Uterus (tissue), 4 donors: ENCODE data around the gene GKN1. TPM values are rescaled to one million over a fixed set of nuclear protein-coding genes. Genes with fewer than 3 reads are reported as not detected.

Source experiments
- DNase-seq, 2 donors: peaks; one replicate each; pipeline ENCODE4 v3.0.0-alpha.2; 2019 to 2020
- H3K27ac ChIP-seq, 2 donors: fragments of 200-600 bp; sonication (generic); 1 replicate in 1 of 2; 2 replicates in 1 of 2; pipeline ENCODE4 v1.5.1; 2016 to 2018
- H3K27me3 ChIP-seq, 2 donors: fragments of 200-600 bp; sonication (generic); one replicate each; pipeline ENCODE4 v1.5.1; 2018 to 2019; ENCODE audit warnings: control low read depth in 1 of 2
- H3K36me3 ChIP-seq, 2 donors: fragments of 200-600 bp; sonication (generic); one replicate each; pipeline ENCODE4 v1.5.1; 2019; ENCODE audit warnings: control low read depth in 1 of 2
- H3K4me1 ChIP-seq, 2 donors: fragments of 200-600 bp; sonication (generic); one replicate each; pipeline ENCODE4 v1.5.1; 2018 to 2019; ENCODE audit warnings: control low read depth in 1 of 2
- H3K4me3 ChIP-seq, 2 donors: fragments of 200-600 bp; sonication (generic); 1 replicate in 1 of 2; 2 replicates in 1 of 2; pipeline ENCODE4 v1.5.1; 2018 to 2019; ENCODE audit warnings: mild to moderate bottlenecking in 1 of 2
- H3K9me3 ChIP-seq, 2 donors: fragments of 200-600 bp; sonication (generic); one replicate each; pipeline ENCODE4 v1.5.1; 2019; ENCODE audit warnings: control low read depth in 1 of 2
- POLR2A ChIP-seq, 2 donors: fragments of 450-650 bp; IDR thresholded peaks; one replicate each; pipeline ENCODE4 v1.6.1; 2016; ENCODE audit warnings: antibody characterized with exemption in 2 of 2, mild to moderate bottlenecking in 1 of 2, moderate library complexity in 1 of 2
- intact Hi-C: fragments of 100-400 bp; cut with DNase I; formaldehyde crosslinking; loops from one replicate; pipeline ENCODE4 v1.15.1; 2023; ENCODE audit warnings: low total_unique reads
- total RNA-seq, 4 donors: library from RNA; depleted of rRNA in 3 of 4; stranded (reverse); fragments of >200 nt in 3 of 4; gene quantifications; one replicate each; pipeline versions ENCODE4 v1.1.0 to v1.2.4, GENCODE V29; 2014 to 2023
- TF ChIP-seq, protein P1 (sequence below), 4 experiments: fragments of 200-600 bp in 2 of 4; fragments of 450-650 bp in 2 of 4; sonication (generic) in 2 of 4; IDR thresholded peaks; one replicate each; pipeline ENCODE4 v1.5.1; 2016 to 2019; ENCODE audit warnings: antibody characterized with exemption in 4 of 4, mild to moderate bottlenecking in 2 of 4, moderate library complexity in 1 of 4
- donor health status: DM: yes; HTN: yes; CAD: no.

Gene GKN1
- total RNA-seq, 4 donors from 2014 or later = not detected

DNA sequence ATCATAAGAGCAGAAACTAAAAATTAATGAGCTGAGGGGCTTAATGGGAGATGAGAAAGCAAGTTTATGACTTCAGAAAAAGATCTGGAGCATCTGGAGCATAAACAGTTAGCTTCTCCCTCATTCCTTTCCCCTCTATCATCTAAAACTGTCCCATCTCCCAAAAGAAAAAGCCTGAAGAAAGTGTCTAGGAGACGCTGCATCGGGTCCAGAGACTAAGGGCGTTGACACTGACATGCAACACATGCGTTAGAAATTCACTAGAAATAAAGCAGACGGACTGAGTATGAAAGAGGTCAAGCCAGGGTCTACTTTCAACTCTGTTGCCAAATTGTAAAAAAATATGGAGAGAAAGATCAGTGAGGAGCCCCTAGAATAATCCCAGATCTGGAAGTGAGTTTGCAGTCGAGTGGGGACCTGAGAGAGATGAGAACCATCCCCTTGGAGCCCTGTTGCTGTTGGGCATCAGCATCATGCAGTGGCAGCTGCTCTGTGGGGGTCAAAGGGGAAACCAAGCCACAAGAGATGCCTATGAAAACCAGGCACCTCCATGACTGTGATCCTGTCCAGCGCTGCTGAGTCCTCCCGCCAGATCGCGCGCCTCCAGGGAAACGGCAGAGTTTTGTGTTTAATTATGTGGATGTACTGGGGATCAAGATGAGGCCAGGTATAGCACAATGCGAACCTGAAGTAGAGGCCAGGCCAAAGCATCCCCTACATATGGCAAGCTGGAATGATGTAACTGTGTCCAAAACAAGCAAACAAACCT lies 52.4 kb downstream of the GKN1 start:
- Histone ChIP-seq H3K9me3 (peaks cover 0 to 5% of the 10 kb centered on the region in 2 donors), H3K4me3 (no peak overlapping the region), H3K27ac (no peak overlapping the region), H3K36me3 (no peaks in the 10 kb centered on the region), H3K4me1 (peaks cover 0 to 5% of the 10 kb centered on the region in 2 donors), H3K27me3 (no peaks in the 10 kb centered on the region)
- intact Hi-C loops = no loop called here
- no peak for TF ChIP-seq POLR2A (IDR thresholded peaks at IDR 0.05)
- TF ChIP-seq, protein P1, sequence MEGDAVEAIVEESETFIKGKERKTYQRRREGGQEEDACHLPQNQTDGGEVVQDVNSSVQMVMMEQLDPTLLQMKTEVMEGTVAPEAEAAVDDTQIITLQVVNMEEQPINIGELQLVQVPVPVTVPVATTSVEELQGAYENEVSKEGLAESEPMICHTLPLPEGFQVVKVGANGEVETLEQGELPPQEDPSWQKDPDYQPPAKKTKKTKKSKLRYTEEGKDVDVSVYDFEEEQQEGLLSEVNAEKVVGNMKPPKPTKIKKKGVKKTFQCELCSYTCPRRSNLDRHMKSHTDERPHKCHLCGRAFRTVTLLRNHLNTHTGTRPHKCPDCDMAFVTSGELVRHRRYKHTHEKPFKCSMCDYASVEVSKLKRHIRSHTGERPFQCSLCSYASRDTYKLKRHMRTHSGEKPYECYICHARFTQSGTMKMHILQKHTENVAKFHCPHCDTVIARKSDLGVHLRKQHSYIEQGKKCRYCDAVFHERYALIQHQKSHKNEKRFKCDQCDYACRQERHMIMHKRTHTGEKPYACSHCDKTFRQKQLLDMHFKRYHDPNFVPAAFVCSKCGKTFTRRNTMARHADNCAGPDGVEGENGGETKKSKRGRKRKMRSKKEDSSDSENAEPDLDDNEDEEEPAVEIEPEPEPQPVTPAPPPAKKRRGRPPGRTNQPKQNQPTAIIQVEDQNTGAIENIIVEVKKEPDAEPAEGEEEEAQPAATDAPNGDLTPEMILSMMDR (IDR thresholded peaks at IDR 0.05) = no peak
- no peak for DNase-seq

Other genes starting within 250 kb of the GKN1 start
- 10 to 100 TPM in 1 of 4 donors, 1 to 10 TPM in 3; 3.1 to 11.4 (median 6.6) TPM for gene ARHGAP25, start 239.8 kb upstream of the GKN1 start, total RNA-seq
- not detected for gene BMP10, start 103.2 kb upstream of the GKN1 start, total RNA-seq
- gene GKN2, start 21.7 kb upstream of the GKN1 start, total RNA-seq = not detected
- gene ANTXR1, start 38.5 kb downstream of the GKN1 start, total RNA-seq = 100 to 1,000 TPM in 3 of 4 donors, 10 to 100 TPM in 1; 63.0 to 134 (median 113) TPM